SK-N-MC (cell line): Measurements from ENCODE around the gene CELF2.

Experiments
- EZH2 ChIP-seq: fragments of 200-600 bp; sonication (generic); IDR thresholded peaks from one replicate; pipeline ENCODE4 v1.6.1; 2017; ENCODE audit warnings: antibody characterized with exemption
- POLR2AphosphoS5 ChIP-seq: IDR thresholded peaks from 2 replicates; pipeline ENCODE4 v1.6.1; 2012; ENCODE audit warnings: mild to moderate bottlenecking, low read depth, low read length, borderline replicate concordance

- TF ChIP-seq EZH2, result no peak
- no peak for TF ChIP-seq POLR2AphosphoS5
These were observed 51.4 kb downstream of the CELF2 start for GRCh38 chr10:11068861-11069633.
